Measurements from ENCODE around the gene SLCO3A1. TPM values are rescaled to one million over a fixed set of nuclear protein-coding genes. Genes with fewer than 3 reads are reported as not detected.

The SLCO3A1 gene
- total RNA-seq, 1 experiment from 2014 or later = 9.1 TPM

DNA sequence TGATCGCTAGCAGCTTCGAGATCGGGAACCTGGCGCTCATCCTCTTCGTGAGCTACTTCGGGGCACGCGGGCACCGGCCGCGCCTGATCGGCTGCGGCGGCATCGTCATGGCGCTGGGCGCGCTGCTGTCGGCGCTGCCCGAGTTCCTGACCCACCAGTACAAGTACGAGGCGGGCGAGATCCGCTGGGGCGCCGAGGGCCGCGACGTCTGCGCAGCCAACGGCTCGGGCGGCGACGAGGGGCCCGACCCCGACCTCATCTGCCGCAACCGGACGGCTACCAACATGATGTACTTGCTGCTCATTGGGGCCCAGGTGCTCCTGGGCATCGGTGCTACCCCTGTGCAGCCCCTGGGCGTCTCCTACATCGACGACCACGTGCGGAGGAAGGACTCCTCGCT lies 62.5 kb downstream of the SLCO3A1 start:
- DNase-seq (ENCODE audit: low spot score) = no peak
- Mint-ChIP-seq H3K27me3 (ENCODE audit: low read depth) (no peaks in the 10 kb centered on the region), H3K4me1 (peaks cover 12% of the 10 kb centered on the region), H3K27ac (no peak overlapping the region), H3K4me3 (no peak overlapping the region), H3K9me3 (no peaks in the 10 kb centered on the region), H3K36me3 (no peaks in the 10 kb centered on the region)
- ChIA-PET POLR2A (no interaction called here), CTCF (no interaction called here)
- TF ChIP-seq, protein P1, sequence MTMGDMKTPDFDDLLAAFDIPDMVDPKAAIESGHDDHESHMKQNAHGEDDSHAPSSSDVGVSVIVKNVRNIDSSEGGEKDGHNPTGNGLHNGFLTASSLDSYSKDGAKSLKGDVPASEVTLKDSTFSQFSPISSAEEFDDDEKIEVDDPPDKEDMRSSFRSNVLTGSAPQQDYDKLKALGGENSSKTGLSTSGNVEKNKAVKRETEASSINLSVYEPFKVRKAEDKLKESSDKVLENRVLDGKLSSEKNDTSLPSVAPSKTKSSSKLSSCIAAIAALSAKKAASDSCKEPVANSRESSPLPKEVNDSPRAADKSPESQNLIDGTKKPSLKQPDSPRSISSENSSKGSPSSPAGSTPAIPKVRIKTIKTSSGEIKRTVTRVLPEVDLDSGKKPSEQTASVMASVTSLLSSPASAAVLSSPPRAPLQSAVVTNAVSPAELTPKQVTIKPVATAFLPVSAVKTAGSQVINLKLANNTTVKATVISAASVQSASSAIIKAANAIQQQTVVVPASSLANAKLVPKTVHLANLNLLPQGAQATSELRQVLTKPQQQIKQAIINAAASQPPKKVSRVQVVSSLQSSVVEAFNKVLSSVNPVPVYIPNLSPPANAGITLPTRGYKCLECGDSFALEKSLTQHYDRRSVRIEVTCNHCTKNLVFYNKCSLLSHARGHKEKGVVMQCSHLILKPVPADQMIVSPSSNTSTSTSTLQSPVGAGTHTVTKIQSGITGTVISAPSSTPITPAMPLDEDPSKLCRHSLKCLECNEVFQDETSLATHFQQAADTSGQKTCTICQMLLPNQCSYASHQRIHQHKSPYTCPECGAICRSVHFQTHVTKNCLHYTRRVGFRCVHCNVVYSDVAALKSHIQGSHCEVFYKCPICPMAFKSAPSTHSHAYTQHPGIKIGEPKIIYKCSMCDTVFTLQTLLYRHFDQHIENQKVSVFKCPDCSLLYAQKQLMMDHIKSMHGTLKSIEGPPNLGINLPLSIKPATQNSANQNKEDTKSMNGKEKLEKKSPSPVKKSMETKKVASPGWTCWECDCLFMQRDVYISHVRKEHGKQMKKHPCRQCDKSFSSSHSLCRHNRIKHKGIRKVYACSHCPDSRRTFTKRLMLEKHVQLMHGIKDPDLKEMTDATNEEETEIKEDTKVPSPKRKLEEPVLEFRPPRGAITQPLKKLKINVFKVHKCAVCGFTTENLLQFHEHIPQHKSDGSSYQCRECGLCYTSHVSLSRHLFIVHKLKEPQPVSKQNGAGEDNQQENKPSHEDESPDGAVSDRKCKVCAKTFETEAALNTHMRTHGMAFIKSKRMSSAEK (CRISPR knock-in tag; IDR thresholded peaks at IDR 0.05; ENCODE audit: borderline replicate concordance) = no peak
- TF ChIP-seq RORB (CRISPR knock-in tag; IDR thresholded peaks at IDR 0.05) (no peak), NFATC4 (CRISPR knock-in tag; IDR thresholded peaks at IDR 0.05) (no peak), SMAD4 (CRISPR knock-in tag; IDR thresholded peaks at IDR 0.05) (no peak), NR1H2 (CRISPR knock-in tag; IDR thresholded peaks at IDR 0.05) (no peak), ZNF219 (CRISPR knock-in tag; IDR thresholded peaks at IDR 0.05; ENCODE audit: borderline replicate concordance) (no peak), NR2C2 (CRISPR knock-in tag; IDR thresholded peaks at IDR 0.05) (no peak), PREB (CRISPR knock-in tag; IDR thresholded peaks at IDR 0.05; ENCODE audit: borderline replicate concordance) (no peak), MXD4 (CRISPR knock-in tag; IDR thresholded peaks at IDR 0.05; ENCODE audit: borderline replicate concordance) (no peak), ZNF423 (CRISPR knock-in tag; IDR thresholded peaks at IDR 0.05) (no peak), OVOL2 (CRISPR knock-in tag; IDR thresholded peaks at IDR 0.05; ENCODE audit: borderline replicate concordance) (no peak), FOXJ3 (CRISPR knock-in tag; IDR thresholded peaks at IDR 0.05; ENCODE audit: borderline replicate concordance) (no peak), SMAD3 (CRISPR knock-in tag; IDR thresholded peaks at IDR 0.05; ENCODE audit: borderline replicate concordance) (no peak), FOXP1 (CRISPR knock-in tag; IDR thresholded peaks at IDR 0.05; ENCODE audit: borderline replicate concordance) (no peak), CBFB (CRISPR knock-in tag; IDR thresholded peaks at IDR 0.05; ENCODE audit: low read depth) (no peak), SOX15 (CRISPR knock-in tag; IDR thresholded peaks at IDR 0.05) (no peak), ZNF396 (CRISPR knock-in tag; IDR thresholded peaks at IDR 0.05; ENCODE audit: borderline replicate concordance) (no peak)
- TF ChIP-seq, protein P2, sequence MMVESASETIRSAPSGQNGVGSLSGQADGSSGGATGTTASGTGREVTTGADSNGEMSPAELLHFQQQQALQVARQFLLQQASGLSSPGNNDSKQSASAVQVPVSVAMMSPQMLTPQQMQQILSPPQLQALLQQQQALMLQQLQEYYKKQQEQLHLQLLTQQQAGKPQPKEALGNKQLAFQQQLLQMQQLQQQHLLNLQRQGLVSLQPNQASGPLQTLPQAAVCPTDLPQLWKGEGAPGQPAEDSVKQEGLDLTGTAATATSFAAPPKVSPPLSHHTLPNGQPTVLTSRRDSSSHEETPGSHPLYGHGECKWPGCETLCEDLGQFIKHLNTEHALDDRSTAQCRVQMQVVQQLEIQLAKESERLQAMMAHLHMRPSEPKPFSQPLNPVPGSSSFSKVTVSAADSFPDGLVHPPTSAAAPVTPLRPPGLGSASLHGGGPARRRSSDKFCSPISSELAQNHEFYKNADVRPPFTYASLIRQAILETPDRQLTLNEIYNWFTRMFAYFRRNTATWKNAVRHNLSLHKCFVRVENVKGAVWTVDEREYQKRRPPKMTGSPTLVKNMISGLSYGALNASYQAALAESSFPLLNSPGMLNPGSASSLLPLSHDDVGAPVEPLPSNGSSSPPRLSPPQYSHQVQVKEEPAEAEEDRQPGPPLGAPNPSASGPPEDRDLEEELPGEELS (CRISPR knock-in tag; IDR thresholded peaks at IDR 0.05) = no peak
- no peak for ATAC-seq

- no peak overlapping the region for H3K4me3 Mint-ChIP-seq
- TF ChIP-seq NR3C1 (CRISPR knock-in tag; conservative IDR thresholded peaks at IDR 0.05; ENCODE audit: low read depth) = no peak
- TF ChIP-seq JAZF1 (CRISPR knock-in tag; IDR thresholded peaks at IDR 0.05) = no peak
- TF ChIP-seq, protein P3, sequence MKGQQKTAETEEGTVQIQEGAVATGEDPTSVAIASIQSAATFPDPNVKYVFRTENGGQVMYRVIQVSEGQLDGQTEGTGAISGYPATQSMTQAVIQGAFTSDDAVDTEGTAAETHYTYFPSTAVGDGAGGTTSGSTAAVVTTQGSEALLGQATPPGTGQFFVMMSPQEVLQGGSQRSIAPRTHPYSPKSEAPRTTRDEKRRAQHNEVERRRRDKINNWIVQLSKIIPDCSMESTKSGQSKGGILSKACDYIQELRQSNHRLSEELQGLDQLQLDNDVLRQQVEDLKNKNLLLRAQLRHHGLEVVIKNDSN (CRISPR knock-in tag; IDR thresholded peaks at IDR 0.05) = no peak
- no peak for TF ChIP-seq SOX15 (CRISPR knock-in tag; IDR thresholded peaks at IDR 0.05)
- TF ChIP-seq CREM (CRISPR knock-in tag; IDR thresholded peaks at IDR 0.05) = no peak
- no peak for TF ChIP-seq SP1 (CRISPR knock-in tag; conservative IDR thresholded peaks at IDR 0.05)
- TF ChIP-seq, protein P2 (CRISPR knock-in tag; IDR thresholded peaks at IDR 0.05) = no peak
These were observed 64.3 kb downstream of the SLCO3A1 start for GRCh38 chr15:91917686-91918360.

More at GRCh38 chr15:91917686-91918360, 64.3 kb downstream of the SLCO3A1 start:
- ChIA-PET POLR2A (no interaction called here), CTCF (no interaction called here)
- DNase-seq (ENCODE audit: low spot score) = no peak
- H3K27ac Mint-ChIP-seq = no peak overlapping the region
- H3K36me3 Mint-ChIP-seq = no peaks in the 10 kb centered on the region
- no peaks in the 10 kb centered on the region for H3K27me3 Mint-ChIP-seq (ENCODE audit: low read depth)
- no peaks in the 10 kb centered on the region for H3K9me3 Mint-ChIP-seq
- peaks cover 14% of the 10 kb centered on the region for H3K4me1 Mint-ChIP-seq
- ATAC-seq = no peak
